GM21723 (cell line): Measurements from ENCODE around the gene PRRX2.
"Not testable (repeated sequence)": the region's sequence is repeated elsewhere in the genome, so short reads cannot be mapped to it uniquely, and the experiment has no call there.

Source experiments
- ATAC-seq: cut with Tn5 transposase; IDR thresholded peaks from one replicate; pipeline ENCODE4 v1.9.1; 2021; ENCODE audit warnings: mild to moderate bottlenecking, moderate library complexity; ENCODE audit not compliant: unreplicated experiment

The PRRX2 gene

GRCh38 chr9:129751841-129752801, 86.7 kb downstream of the PRRX2 start:
- no peak for ATAC-seq

GRCh38 chr9:129752900-129753729, 87.7 kb downstream of the PRRX2 start, which contains the start of gene PTGES:
Gene PTGES, minus strand, starts transcription at chr9:129753042. Its CDS starts 30 bp downstream, at chr9:129753012.
- no peak for ATAC-seq

GRCh38 chr9:129755151-129755550, 89.7 kb downstream of the PRRX2 start:
- ATAC-seq, result no peak

- no peak for ATAC-seq
These were observed 90.7 kb downstream of the PRRX2 start for GRCh38 chr9:129756191-129756590.

DNA sequence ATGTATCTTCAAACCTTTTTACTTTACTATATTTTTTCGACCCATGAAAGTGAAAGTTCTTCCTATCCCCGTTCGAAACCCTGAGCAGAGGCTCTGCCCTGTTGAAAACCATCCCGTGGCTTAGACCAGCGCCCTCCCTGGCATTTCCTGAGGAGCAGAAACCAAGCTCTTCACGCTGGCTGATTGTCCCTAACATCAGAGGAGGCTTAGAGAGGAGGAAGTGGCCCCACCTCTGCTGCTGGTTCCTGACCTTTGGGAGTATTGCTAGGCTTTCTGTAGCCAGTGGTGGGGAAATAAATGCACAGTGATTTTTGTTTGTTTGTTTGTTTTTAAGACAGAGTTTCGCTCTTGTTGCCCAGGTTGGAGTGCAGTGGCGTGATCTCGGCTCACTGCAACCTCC, 91.6 kb downstream of the PRRX2 start:
- no peak for ATAC-seq

DNA sequence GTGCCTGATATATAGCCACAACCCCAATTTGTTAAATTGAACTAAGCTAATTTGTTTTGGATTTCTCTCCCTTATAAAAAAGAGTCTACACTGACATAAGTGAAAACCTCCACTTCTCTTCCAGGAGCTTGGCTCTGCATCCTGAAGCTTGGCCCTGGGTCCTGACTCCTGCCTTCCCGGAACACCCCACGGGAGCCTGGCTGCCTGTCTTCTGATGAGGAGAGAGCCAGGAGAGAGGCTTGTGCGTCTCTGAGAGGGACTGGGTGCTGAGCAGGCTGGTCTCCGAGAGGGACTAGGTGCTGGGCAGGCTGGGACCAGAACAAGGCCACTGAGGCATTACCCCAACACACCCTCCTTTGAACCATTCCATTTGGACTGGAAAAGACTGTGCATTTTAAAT, 93.9 kb downstream of the PRRX2 start:
- no peak for ATAC-seq

DNA sequence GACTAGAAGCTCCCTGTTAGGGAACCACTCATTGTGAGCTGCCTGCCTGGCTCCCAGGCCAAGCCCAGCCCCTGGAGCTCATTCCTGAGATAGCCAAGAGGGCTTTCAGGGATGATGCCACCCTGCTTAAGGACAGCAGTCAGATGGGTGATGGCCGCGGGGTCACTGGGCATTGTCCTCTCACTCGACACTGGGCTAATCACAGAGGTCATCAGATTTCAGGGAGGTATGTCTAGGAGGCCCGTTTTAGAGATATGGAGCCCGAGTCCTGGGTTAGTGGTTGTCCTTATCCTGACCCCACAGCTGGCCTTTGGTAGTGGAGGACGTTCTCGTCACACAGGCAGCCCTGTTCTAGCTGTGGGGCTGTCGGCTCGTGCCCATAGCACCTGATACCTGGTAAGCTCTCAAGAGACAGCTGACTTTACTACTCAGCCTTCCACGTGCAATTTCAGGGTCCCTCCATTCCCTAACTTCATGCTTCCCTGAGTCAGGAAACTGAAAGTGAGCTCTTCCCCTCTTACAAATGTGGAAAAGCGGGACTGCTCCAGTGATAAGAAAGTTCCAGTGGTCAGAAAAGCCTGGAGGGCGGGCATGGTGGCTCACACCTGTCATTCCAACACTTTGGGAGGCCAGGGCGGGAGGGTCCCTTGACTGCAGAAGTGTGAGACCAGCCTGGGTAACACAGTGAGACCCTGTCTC, 94.5 kb downstream of the PRRX2 start:
- ATAC-seq, result no peak

DNA sequence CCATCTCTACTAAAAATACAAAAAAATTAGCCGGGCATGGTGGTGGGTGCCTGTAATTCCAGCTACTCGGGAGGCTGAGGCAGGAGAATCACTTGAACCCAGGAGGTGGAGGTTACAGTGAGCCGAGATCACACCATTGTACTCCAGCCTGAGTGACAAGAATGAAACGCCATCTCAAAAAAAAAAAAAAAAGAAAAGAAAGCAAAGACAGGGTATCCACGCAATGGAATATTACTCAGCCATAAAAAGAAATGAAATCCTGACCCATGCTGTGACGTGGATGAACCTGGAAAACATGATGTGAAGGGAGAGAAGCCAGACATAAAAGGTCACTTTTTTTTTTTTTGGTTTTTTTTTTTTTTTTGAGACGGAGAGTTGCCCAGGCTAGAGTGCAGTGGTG, 95.3 kb downstream of the PRRX2 start:
- not testable (repeated sequence) for ATAC-seq

- ATAC-seq, result no peak
These were observed 96.0 kb downstream of the PRRX2 start for GRCh38 chr9:129761293-129761900.

GRCh38 chr9:129761901-129762369, 96.5 kb downstream of the PRRX2 start:
- ATAC-seq, result no peak

DNA sequence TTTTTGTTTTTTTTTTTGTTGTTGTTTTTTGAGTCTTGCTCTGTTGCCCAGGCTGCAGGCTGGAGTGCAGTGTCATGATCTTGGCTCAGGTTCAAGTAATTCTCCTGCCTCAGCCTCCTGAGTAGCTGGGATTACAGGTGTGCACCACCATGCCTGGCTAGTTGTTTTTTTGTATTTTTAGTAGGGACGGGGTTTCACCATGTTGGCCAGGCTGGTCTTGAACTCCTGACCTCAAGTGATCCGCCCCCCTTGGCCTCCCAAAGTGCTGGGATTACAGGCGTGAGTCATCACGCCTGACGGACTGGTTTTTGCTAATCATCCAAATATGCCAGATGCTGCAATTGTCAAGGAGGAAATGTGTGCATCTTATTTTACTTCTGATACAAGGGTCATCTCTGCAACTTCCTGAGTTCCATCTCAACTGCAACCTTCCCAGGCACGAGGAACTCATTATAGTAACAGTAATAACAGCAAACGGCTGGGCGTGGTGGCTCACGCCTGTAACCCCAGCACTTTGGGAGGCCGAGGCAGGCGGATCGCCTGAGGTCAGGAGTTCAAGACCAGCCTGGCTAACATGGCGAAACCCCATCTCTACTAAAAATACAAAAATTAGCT, 97.0 kb downstream of the PRRX2 start:
- not testable (repeated sequence) for ATAC-seq

- no peak for ATAC-seq
These were observed 97.8 kb downstream of the PRRX2 start for GRCh38 chr9:129762985-129763926.

GRCh38 chr9:129765764-129766317, 100.4 kb downstream of the PRRX2 start:
- ATAC-seq, result no peak

GRCh38 chr9:129768486-129768885, 103.0 kb downstream of the PRRX2 start:
- ATAC-seq, result no peak

DNA sequence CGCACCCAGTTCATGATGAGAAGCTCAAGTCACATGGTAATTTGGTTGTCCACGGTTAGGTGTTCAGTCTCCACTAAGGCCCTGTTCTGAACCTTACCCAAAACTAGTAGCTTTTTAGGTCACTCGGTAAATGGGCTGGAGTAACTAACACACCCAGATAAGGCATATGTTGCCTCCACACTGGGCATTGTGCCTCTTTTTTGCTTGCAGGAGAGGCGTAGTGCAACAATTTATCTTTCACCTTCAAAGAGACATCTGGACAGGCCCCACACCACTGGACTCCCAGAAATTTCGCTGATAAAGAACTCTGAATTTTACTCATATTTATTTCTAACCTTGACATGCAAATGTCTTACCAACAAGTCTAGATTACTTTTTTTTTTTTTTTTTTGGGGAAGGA, 104.2 kb downstream of the PRRX2 start:
- ATAC-seq, result no peak

DNA sequence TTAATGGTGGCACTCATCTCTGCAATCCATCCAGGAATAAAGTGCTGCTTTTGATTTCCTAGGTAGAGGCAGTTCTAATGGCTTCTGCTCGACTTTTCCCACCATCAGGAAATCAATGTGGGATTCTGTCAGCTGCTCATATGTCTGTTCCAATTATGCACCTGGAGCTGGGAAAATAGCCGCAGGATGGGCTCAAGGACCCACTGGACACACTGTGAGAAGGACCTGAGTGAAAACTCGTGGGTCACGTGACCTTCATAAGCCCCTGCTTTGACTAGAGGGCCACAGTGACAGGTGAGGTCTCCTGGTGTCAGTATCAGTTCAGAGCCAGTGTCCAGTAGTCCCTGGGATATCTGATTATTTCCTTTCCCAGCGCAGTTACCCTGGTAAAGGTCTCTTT, 105.3 kb downstream of the PRRX2 start:
- no peak for ATAC-seq
